ENCODE measurements around the gene PTGES. TPM values are rescaled to one million over a fixed set of nuclear protein-coding genes. Genes with fewer than 3 reads are reported as not detected.

The PTGES gene
- total RNA-seq, 1 donor from 2014 or later: 1.1 TPM

DNA sequence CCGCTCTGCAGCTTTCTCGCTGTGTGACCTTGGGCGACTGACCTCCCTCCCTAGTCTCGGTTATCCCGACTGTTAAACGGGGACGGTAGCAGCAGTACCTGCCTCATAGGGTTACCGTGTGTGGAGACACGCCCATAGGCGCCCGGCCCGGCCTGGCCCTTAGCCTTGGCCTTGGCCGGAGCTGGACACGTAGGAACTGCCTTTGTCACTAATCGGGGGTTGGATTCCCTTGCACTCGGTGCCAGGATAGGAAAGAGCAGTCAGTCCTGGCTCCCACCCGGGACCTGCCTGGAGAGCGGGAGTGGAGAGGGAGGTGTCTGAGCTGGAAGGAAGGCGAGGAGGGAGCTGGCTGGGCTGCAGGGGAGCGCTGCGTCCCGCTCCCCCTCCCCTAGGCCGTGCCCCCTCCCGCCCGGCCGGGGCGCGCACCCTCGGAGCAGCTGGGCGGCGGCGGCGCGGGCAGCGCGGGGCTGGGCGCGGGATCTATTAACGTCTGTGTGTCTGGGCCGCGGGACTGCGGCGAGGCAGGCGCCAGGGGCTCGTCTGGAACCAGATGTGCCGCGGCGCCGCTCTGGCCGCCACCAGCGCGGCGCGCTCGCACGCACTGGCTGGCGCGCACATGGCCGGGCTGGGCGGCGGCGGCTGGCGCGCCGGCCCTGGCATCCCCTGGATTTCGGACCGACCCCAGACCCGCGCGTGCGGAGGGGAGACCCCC, 55.7 kb downstream of the PTGES start:
- DNase-seq (ENCODE audit: extremely low read depth, low read depth, low spot score): no peak

DNA sequence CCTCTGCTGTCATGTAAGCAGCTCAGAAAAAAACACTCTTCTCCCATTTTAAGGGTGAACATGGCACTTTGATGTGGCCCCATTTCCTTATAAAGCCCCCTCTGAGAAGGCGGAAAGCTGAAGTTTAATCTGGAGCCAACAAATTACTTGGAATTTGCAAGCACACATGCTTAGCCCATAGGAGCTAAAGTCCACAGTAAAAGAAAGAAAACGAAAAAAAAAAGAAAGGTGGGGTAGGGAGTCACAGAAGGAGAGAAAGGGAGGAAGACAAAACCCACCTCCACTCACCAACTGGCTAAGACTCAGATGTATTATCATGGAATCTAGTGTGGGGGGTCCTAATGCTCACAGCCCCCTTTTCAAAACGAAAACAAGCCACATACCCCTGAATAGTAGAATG, 57.0 kb downstream of the PTGES start:
- DNase-seq (ENCODE audit: extremely low read depth, low read depth, low spot score): no peak

- DNase-seq (ENCODE audit: extremely low read depth, low read depth, low spot score): no peak
These were observed 58.6 kb downstream of the PTGES start for GRCh38 chr9:129694243-129694646.

DNA sequence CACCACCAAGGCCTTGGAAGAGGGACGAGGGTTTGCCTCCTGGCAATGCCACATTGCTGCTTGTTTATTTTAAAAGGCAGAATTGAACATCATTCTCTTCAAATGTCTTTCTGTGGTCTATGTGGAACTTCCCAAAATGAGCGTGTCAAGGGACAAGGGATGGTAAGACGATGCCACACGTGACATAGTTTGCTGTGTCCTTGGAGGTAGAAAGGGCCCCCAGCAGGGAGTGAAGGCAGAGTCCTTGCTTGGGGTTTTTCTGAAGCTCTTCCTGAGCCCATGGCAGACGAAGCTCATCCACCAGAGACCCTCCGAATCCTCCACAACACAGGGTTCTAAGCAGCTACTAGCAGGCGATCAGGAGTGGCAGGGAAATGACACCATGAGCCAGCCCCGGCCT, 59.1 kb downstream of the PTGES start:
- no peak for DNase-seq (ENCODE audit: extremely low read depth, low read depth, low spot score)

DNA sequence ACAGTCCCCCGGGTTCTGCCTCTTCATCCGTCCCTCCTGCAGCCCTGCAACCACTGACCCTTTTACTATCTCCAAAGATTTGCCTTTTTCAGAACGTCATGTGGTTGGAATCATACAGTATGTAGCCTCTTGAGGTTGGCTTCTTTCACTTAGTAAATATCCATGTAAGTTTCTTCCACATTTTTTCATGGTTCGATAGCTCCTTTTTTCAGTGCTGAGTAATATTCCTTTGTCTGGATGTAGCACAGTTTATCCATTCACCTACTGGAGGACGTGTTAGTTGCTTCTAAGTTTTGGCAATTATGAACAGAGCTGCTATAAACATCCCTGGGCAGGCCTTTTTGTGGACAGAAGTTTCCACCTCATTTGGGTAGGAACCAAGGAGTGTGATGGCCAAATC, 60.3 kb downstream of the PTGES start:
- DNase-seq (ENCODE audit: extremely low read depth, low read depth, low spot score): no peak

Other genes with a start within 250 kb of the PTGES start
- not detected in 2 replicates for gene C9orf50, start 131.9 kb downstream of the PTGES start, total RNA-seq
- 28.8 and 31.2 TPM in 2 replicates for gene NTMT1, start 126.9 kb downstream of the PTGES start, total RNA-seq
- gene ASB6, start 110.9 kb downstream of the PTGES start, total RNA-seq: 24.9 and 29.8 TPM in 2 replicates
- 1.4 TPM in 1 of 2 replicates, not detected in the other for gene PRRX2, start 87.4 kb downstream of the PTGES start, total RNA-seq
- gene TOR1B, start 50.1 kb upstream of the PTGES start, total RNA-seq: 26.5 and 47.3 TPM in 2 replicates
- 61.3 and 75.1 TPM in 2 replicates for gene TOR1A, start 71.1 kb upstream of the PTGES start, total RNA-seq
- gene C9orf78, start 82.2 kb upstream of the PTGES start, total RNA-seq: 46.3 and 58.4 TPM in 2 replicates
- gene USP20, start 82.4 kb upstream of the PTGES start, total RNA-seq: 19.9 and 23.7 TPM in 2 replicates

Measured in glomerular endothelial cell (primary cell).